ENCODE data around the gene PYCARD.

DNA sequence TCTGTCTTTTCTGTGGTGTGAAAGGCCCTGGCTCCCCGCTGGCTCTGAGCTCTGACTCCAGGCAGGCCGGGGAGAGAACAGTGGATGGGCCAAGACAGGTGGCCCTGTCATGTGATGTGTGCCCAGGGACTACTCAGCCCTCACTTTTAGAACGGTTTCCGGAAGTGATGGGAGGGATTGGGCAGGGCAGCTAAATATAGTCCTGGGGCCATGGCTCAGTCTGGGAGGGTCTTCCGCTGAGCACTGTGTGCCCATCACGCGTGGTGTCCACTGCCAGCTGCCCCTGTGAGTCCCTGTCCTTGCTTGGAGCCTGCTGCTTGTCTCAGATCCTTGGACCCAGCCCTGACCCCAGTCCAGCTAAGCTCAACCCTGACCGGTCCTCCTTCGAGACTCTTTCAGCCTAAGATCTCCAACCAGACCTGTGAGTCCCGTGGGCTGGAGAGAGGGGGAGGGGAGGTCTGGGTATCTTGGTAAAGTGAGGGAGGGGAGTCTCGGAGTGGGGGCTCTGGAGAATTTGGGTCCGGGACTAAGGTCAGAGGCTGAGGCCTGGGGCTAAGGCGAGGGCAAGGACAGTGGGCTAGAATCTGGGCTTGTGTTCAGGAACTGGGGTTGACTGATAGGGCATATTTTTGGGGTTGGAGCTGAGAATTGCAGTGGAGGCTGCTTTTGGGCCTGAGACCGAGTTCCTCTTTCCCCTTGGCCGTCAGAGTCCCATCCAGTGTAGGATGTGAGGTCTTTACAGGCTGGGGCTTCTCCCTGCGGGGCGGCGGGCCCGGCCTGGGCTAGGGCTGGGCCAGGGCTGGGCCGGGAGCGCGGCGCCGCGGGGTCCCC lies 11.5 kb upstream of the PYCARD start, which contains the start of gene TRIM72:
- TF ChIP-seq, protein P1, sequence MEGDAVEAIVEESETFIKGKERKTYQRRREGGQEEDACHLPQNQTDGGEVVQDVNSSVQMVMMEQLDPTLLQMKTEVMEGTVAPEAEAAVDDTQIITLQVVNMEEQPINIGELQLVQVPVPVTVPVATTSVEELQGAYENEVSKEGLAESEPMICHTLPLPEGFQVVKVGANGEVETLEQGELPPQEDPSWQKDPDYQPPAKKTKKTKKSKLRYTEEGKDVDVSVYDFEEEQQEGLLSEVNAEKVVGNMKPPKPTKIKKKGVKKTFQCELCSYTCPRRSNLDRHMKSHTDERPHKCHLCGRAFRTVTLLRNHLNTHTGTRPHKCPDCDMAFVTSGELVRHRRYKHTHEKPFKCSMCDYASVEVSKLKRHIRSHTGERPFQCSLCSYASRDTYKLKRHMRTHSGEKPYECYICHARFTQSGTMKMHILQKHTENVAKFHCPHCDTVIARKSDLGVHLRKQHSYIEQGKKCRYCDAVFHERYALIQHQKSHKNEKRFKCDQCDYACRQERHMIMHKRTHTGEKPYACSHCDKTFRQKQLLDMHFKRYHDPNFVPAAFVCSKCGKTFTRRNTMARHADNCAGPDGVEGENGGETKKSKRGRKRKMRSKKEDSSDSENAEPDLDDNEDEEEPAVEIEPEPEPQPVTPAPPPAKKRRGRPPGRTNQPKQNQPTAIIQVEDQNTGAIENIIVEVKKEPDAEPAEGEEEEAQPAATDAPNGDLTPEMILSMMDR (IDR thresholded peaks at IDR 0.05) = no peak
- no peak for TF ChIP-seq POLR2A (IDR thresholded peaks at IDR 0.05)

Measured in testis (tissue), 2 donors.